A673 (cell line): ENCODE results near the gene MED10.

Source experiments
- EZH2 ChIP-seq: fragments of 200-600 bp; sonication (generic); IDR thresholded peaks from 2 replicates; pipeline ENCODE4 v1.6.1; 2017; ENCODE audit warnings: borderline replicate concordance, low read depth, mild to moderate bottlenecking, mixed read lengths, antibody characterized with exemption, low read length; ENCODE audit not compliant: poor library complexity, severe bottlenecking
- TF ChIP-seq, protein P1 (sequence below): fragments of 300-800, 200-600 bp; sonication (generic); conservative IDR thresholded peaks from 2 replicates; pipeline ENCODE4 v1.5.1; 2017; ENCODE audit warnings: low read depth, mild to moderate bottlenecking, antibody characterized with exemption, low read length, moderate library complexity, mixed read lengths

DNA sequence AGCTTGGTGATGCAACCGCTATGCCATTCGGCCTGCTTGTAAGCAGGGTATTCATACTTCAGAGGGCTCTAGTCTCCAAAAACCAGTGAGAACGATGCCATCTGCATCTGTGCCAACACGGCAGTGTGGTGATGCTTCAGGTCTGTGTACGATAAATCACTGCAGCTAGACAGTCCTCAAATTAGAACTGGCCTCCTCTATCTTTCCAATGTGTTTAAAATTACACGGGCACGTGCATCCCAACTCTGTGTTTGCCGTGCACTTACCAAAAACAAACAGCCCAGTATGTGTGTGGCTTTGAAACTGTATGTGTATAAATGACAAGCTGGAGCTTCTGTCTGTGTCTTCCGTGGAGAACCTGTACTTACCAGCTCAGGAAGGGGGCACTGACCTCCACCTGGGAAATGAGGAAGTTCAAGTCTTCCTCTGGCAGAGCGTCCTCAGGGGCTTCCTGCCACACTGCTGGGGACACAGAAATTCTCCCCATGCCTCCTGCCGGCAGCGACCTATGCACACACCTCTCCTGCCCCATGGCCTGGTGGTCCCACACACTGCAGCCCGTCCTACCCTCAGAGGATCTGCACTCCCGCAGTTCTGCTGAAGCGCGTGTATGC lies 12.3 kb downstream of the MED10 start:
- TF ChIP-seq, protein P1, sequence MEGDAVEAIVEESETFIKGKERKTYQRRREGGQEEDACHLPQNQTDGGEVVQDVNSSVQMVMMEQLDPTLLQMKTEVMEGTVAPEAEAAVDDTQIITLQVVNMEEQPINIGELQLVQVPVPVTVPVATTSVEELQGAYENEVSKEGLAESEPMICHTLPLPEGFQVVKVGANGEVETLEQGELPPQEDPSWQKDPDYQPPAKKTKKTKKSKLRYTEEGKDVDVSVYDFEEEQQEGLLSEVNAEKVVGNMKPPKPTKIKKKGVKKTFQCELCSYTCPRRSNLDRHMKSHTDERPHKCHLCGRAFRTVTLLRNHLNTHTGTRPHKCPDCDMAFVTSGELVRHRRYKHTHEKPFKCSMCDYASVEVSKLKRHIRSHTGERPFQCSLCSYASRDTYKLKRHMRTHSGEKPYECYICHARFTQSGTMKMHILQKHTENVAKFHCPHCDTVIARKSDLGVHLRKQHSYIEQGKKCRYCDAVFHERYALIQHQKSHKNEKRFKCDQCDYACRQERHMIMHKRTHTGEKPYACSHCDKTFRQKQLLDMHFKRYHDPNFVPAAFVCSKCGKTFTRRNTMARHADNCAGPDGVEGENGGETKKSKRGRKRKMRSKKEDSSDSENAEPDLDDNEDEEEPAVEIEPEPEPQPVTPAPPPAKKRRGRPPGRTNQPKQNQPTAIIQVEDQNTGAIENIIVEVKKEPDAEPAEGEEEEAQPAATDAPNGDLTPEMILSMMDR = no peak
- no peak for TF ChIP-seq EZH2
